ENCODE data around the gene HSD17B1.

DNA sequence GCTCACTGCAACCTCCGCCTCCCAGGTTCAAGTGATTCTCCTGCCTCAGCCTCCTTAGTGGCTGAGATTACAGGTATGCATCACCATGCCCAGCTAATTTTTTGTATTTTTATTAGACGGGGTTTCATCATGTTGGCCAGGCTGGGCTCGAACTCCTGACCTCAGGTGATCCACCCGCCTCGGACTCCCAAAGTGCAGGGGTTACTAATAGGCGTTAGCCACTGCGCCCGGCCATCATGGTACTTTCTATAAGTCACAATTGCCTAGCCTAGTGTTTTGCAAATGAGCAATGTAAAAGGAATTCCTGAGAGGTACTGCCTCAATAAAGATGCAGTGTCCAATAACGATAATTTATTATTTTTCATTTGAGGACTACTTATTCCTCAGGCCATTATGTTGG lies 38.7 kb downstream of the HSD17B1 start:
- TF ChIP-seq, protein P1, sequence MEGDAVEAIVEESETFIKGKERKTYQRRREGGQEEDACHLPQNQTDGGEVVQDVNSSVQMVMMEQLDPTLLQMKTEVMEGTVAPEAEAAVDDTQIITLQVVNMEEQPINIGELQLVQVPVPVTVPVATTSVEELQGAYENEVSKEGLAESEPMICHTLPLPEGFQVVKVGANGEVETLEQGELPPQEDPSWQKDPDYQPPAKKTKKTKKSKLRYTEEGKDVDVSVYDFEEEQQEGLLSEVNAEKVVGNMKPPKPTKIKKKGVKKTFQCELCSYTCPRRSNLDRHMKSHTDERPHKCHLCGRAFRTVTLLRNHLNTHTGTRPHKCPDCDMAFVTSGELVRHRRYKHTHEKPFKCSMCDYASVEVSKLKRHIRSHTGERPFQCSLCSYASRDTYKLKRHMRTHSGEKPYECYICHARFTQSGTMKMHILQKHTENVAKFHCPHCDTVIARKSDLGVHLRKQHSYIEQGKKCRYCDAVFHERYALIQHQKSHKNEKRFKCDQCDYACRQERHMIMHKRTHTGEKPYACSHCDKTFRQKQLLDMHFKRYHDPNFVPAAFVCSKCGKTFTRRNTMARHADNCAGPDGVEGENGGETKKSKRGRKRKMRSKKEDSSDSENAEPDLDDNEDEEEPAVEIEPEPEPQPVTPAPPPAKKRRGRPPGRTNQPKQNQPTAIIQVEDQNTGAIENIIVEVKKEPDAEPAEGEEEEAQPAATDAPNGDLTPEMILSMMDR (conservative IDR thresholded peaks at IDR 0.05) = no peak
- no peak for TF ChIP-seq ZFX (IDR thresholded peaks at IDR 0.05)

Data from C4-2B (cell line).